ENCODE results near the gene ATG16L1.

ATG16L1 gene

GRCh38 chr2:233336541-233336940 lies 85.1 kb downstream of the ATG16L1 start:
- no peak for DNase-seq

GRCh38 chr2:233338046-233338445 lies 86.6 kb downstream of the ATG16L1 start:
- no peak for DNase-seq

- no peak for DNase-seq
Observed at GRCh38 chr2:233338812-233339368, 87.4 kb downstream of the ATG16L1 start.

GRCh38 chr2:233339427-233339826 lies 88.0 kb downstream of the ATG16L1 start:
- DNase-seq: peak; percentile 39 to 41

GRCh38 chr2:233341296-233341695 lies 89.8 kb downstream of the ATG16L1 start:
- no peak for DNase-seq

- no peak for DNase-seq
Observed at GRCh38 chr2:233342301-233342700, 90.8 kb downstream of the ATG16L1 start.

GRCh38 chr2:233343171-233343705 lies 91.8 kb downstream of the ATG16L1 start:
- no peak for DNase-seq
